K562 (cell line): Measurements from ENCODE around the gene ATAD3C. TPM values are rescaled to one million over a fixed set of nuclear protein-coding genes. Genes with fewer than 3 reads are reported as not detected.
A peak's percentile ranks its signal among the peaks of the same experiment; 100 is the strongest.

ENCODE experiments used
- CGGBP1 ChIP-seq: fragments of 250-450 bp; sonication (Bioruptor Pico); IDR thresholded peaks from 2 replicates; pipeline ENCODE4 v1.9.0; 2021; ENCODE audit warnings: mild to moderate bottlenecking
- CHD7 ChIP-seq: fragments of 200-600 bp; sonication (generic); IDR thresholded peaks from one replicate; pipeline ENCODE4 v1.6.1; 2012; ENCODE audit warnings: mild to moderate bottlenecking, low read depth, low read length, inconsistent platforms
- E4F1 ChIP-seq: fragments of 250-450 bp; sonication (Bioruptor Pico); IDR thresholded peaks from 2 replicates; pipeline ENCODE4 v1.5.0; 2021; ENCODE audit warnings: mild to moderate bottlenecking, borderline replicate concordance
- MYNN ChIP-seq, 2 experiments: sonication (generic); formaldehyde crosslinking in 1 of 2; IDR thresholded peaks; 2 replicates each; pipeline versions ENCODE4 v1.5.0 to v1.6.1; 2016 to 2020; ENCODE audit warnings: antibody characterized with exemption in 1 of 2, missing genetic modification reagents in 1 of 2
- POLR2AphosphoS2 ChIP-seq: IDR thresholded peaks from 2 replicates; pipeline ENCODE4 v1.6.1; 2012; ENCODE audit warnings: low read length, improper control_type of control experiment
- PREB ChIP-seq: sonication (generic); formaldehyde crosslinking; IDR thresholded peaks from 2 replicates; pipeline ENCODE4 v1.8.1; 2023; ENCODE audit warnings: mild to moderate bottlenecking, missing genetic modification reagents
- THRAP3 ChIP-seq: fragments of 450-650 bp; IDR thresholded peaks from 2 replicates; pipeline ENCODE4 v1.6.1; 2016; ENCODE audit warnings: mild to moderate bottlenecking, inconsistent platforms, borderline replicate concordance
- ZBTB1 ChIP-seq: sonication (generic); formaldehyde crosslinking; IDR thresholded peaks from 2 replicates; pipeline ENCODE4 v1.8.1; 2023; ENCODE audit warnings: missing genetic modification reagents, low read depth, mild to moderate bottlenecking, borderline replicate concordance
- ZNF583 ChIP-seq: fragments of 250-450 bp; sonication (Bioruptor Pico); IDR thresholded peaks from 2 replicates; pipeline ENCODE4 v1.4.0; 2020
- polyA plus RNA-seq, 8 experiments: library from polyadenylated mRNA; depleted of rRNA in 4 of 8; stranded (reverse) in 5 of 8; unstranded in 3 of 8; fragments of >200 nt; fragmentation: Nextera tagmentation in 2 of 8; fragmentation: Illumina TruSeq in 1 of 8; extraction: Ambion mirVana in 2 of 8; extraction: Trizol in 1 of 8; gene quantifications; 2 replicates each; pipeline versions ENCODE4 v1.2.1 to v1.2.3, GENCODE V29; 2011 to 2014; ENCODE audit warnings: inconsistent platforms in 1 of 8, missing spikeins in 1 of 8
- total RNA-seq, 7 experiments: library from RNA; depleted of rRNA in 6 of 7; stranded (reverse); fragments of >200 nt in 6 of 7; fragmentation: Illumina TruSeq in 2 of 7; extraction: Trizol in 2 of 7; gene quantifications; 2 replicates each; pipeline versions ENCODE4 v1.2.1 to v1.2.3, GENCODE V29; 2011 to 2021; ENCODE audit warnings: low replicate concordance in 1 of 7
- TF ChIP-seq, protein P1 (sequence below): IDR thresholded peaks from 2 replicates; pipeline ENCODE4 v1.6.1; 2011; ENCODE audit not compliant: insufficient read length; ENCODE audit errors: extremely low read depth

ATAD3C gene
- total and polyA plus RNA-seq, 9 of the 15 experiments (the other 6 are each of a cell fraction or from before 2014, with no cell fraction given) = 0.03 to 0.18 TPM; not detected in 7

DNA sequence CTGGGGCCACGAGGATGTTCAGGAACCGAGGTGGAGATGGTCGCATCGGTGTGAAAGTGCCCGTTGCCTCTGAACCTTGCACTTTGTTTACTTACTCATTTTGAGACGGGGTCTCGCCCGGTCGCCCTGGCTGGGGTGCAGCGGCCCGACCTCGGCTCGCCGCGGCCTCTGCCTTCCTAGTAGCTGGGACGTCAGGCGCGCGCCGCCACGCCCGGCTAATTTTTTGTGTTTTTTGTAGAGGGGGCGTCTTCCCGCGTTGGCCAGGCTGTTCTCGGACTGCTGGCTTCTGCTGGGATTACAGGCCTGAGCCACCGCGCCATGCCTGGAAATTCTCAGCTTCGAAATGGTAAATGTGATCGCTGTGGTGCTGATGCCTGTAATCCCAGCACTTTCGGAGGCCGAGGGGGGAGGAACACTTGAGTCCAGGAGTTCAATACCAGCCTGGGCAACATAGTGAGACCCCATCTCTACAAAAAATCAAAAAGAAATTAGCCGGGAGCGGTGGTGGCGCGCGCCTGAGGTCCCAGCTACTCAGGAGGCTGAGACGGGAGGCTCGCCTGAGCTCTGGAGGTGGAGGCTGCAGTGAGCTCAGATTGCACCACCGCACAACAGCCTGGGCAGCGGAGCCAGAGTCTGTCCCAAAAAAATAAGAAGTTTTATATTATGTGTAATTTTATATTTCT lies 41.7 kb upstream of the ATAD3C start (continued):
- no peak for TF ChIP-seq E4F1 (CRISPR knock-in tag)
- no peak for TF ChIP-seq THRAP3
- no peak for TF ChIP-seq MYNN (IDR thresholded peaks at IDR 0.05)
- TF ChIP-seq MYNN (CRISPR knock-in tag; IDR thresholded peaks at IDR 0.05) = 0 out of 2 replicates have a peak, but pooled peaks have one; percentile 57
- no peak for TF ChIP-seq ZBTB1 (CRISPR knock-in tag)
- no peak for TF ChIP-seq CGGBP1 (CRISPR knock-in tag)
- TF ChIP-seq, protein P1, sequence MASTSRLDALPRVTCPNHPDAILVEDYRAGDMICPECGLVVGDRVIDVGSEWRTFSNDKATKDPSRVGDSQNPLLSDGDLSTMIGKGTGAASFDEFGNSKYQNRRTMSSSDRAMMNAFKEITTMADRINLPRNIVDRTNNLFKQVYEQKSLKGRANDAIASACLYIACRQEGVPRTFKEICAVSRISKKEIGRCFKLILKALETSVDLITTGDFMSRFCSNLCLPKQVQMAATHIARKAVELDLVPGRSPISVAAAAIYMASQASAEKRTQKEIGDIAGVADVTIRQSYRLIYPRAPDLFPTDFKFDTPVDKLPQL = no peak
- TF ChIP-seq POLR2AphosphoS2 = 0 out of 2 replicates have a peak, but pooled peaks have one; percentile 15
- TF ChIP-seq PREB (CRISPR knock-in tag) = no peak
- no peak for TF ChIP-seq CHD7
- TF ChIP-seq ZNF583 (CRISPR knock-in tag) = no peak
